SHP77 (cell line): ENCODE data around the gene MOCS2.
"Not testable (repeated sequence)": the region's sequence is repeated elsewhere in the genome, so short reads cannot be mapped to it uniquely, and the experiment has no call there.

ENCODE experiments used
- DNase-seq, 2 experiments: peaks; one replicate each; lab custom pipeline; 2025; lab: John Stamatoyannopoulos, UW

MOCS2 gene, protein sequence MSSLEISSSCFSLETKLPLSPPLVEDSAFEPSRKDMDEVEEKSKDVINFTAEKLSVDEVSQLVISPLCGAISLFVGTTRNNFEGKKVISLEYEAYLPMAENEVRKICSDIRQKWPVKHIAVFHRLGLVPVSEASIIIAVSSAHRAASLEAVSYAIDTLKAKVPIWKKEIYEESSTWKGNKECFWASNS

GRCh38 chr5:53109443-53110127, at the start of gene MOCS2:
Gene MOCS2, minus strand, starts transcription at chr5:53109757. Its CDS starts 2,583 bp downstream, at chr5:53107174.
- peak; percentile 79 to 82 for DNase-seq

DNA sequence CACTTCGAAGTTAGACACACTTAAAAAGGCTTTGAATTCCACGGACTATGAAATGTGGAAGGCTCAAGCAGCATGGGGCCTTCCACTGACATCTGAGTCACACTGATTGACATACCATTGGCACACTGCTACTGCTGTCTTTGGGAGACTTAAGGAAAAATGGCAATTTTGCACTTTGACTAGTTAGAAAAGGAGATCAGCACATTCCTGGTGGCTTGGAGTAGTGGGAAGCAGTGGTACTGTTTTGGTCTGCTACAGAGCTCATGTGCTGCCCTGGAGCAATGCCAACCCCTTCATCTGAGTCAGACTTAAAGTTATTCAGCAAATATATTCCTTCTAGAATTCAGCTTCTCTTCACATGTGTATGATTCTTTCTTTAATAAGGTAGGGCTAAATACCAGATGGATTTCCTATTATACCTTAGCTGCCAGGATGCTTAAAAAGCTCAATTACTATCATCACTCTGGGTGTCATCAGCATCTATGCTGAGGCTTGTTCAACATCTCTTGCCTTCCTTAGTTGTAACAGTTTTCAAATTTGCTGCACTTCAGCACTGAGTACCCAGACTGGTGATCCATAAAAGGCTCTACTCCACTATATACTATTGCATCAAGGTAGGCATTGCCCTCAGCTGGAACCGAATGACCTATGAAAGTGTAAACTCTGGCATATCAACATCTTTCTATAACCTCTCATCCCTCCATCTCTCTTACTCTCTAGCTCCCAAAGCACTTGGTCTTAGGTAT, 42.3 kb upstream of the MOCS2 start:
- no peak for DNase-seq

DNA sequence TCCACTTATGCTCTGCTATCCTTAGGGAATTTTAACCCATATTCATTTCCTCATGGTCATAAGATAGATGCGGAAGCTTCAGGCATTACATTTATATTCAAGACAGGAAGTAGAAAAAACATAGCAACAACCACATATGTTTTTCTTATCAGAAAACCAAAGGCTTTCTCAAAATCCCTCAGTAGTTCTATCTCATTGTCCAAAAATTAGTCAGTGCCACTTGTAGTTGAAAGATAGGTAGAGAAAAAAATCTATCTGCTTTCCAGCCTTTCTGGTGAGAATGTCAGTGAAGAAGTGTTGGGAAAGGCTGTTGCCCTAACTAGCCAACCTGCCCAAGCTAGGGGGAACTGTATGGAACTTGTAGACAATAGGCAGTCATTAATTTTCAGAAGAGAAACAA, 23.5 kb upstream of the MOCS2 start:
- DNase-seq: no peak

DNA sequence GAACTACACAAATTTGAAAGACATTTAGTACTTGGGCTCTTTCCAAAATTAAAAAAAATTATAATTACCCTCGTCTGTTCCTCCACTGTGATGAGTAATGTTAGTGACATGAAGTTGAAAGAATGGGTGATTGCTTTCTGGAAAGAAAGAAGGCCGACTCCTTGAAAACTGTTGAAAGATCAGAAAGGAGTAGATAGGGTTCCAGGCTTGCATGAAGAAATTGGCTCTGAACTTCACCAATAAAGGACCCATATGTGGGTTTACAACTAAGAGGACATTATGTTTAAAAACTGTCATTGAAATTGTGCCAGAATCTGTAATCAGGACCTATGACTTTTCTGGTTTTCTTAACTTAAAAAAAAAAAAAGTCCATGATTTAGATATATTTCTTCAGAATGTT, 20.7 kb upstream of the MOCS2 start:
- DNase-seq: no peak

DNA sequence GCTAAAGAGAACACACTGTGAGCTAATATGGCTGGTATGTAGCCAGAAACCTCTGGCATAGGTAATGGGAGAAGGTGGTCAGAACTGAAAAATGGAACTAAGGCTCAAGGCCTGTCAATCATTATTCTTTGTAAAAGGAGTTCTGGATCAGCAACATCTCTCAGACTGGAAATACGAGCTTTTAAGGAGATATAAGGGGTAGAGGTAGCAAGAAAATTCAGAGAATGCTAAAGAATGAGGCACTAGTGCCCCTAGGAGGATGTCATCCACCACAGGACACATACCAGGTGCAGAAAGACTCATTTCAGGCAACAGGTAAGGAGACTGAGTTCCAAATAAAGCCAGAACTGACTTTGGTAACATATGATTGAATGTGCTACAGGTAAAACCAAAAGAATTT, 18.9 kb upstream of the MOCS2 start:
- no peak for DNase-seq

GRCh38 chr5:53127107-53127506, 17.6 kb upstream of the MOCS2 start:
- DNase-seq: no peak

DNA sequence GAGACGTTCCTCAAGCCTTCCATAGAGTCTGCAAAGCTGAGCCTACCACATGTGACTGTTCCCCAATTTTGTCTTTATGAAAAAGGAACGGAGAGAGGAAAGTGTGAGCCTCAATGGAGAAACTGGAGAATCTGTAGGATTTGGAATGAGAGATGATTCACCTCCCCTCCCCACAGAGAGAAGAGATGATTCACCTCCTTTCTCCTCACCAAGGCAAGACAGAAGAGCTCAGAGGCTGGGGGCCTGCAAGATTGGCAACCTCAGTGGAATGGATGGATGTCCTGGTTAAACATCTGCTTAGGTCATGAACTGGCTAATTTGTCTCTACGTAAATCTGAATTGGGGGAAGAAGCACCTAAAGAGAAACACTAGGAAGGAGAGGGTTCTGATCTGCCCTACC, 17.0 kb upstream of the MOCS2 start:
- DNase-seq: no peak

DNA sequence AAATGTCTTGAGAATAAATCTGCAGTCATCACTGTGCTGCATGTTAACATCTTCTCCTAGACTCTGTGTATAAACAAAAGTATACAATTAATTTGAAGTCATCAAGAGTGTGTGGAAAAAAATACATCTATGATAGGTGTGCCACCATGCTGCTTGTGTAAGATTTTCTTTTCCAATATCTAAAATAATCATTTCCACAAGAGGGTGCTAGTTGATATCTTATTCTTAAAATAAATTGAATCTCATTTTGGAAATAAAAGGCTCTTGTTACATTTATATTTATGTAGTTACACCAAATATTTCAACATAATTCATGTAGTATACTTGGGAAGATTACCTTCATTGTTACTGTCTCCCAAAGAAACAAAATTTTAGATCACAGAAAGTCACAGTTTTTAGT, 14.1 kb upstream of the MOCS2 start:
- no peak for DNase-seq

GRCh38 chr5:53120165-53120564, 10.6 kb upstream of the MOCS2 start:
- DNase-seq: no peak

DNA sequence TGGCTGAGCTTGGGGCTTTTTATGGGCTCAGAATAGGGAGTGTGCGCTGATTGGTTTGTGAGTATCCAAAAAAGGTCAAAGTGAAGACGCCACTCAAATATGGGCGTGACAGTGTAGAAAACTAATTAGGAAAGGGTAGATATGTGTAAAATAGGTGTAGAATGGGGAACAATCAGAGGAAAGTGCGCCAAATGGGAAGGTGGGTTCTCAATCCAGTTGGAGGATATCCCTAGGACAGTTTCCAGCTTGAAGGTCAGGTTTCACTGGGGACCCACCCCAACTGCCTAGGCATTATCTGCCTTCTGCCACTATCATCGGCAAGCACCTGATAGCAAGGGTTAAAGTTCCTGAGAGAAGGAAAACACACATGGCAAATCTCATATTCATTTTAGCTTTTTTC, 9.3 kb upstream of the MOCS2 start:
- DNase-seq: no peak

DNA sequence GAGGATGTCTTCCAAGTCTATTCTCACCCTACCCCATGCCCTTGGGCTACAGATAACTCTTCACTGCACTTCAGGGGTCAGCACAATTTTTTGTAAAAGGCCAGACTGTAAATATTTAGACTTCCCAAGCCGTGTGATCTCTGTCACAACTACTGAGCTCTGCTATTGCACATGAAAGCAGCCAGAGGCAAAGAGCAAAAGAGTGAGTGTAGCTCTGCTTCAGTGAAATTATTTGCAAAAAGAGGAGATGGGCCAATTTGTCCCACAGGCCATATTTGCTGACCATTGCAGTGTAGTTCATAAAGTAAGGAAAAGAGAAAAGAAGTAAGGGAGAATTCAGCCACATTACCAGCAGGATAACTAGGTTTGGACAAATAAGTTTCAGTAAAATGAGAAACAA, 7.0 kb upstream of the MOCS2 start:
- no peak for DNase-seq

- DNase-seq: no peak
Observed at GRCh38 chr5:53114988-53115387, 5.4 kb upstream of the MOCS2 start.

GRCh38 chr5:53113947-53114346, 4.4 kb upstream of the MOCS2 start:
- no peak for DNase-seq

DNA sequence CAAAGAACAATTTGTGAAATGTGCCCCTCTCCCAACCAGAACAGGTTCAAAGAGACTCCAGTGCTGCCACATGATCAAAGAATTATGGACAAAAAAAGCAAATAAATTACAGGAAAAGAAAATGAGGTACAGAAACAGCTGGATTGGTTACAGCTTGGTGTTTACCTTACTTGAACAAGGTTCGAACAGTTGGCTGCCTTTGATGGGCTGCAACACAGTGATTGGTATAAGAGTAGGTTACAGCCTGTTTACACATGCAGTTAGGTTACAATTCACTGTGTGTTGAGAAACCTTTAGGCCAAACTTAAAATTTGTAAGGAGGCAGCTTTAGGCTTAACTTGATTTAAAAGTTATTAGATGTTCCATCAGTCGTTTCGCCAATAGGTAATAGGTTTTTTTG, 3.4 kb upstream of the MOCS2 start:
- no peak for DNase-seq

- DNase-seq: not testable (repeated sequence)
Observed at GRCh38 chr5:53112307-53112706, 2.8 kb upstream of the MOCS2 start.

- DNase-seq: no peak
Observed at GRCh38 chr5:53111139-53111538, 1.6 kb upstream of the MOCS2 start.

DNA sequence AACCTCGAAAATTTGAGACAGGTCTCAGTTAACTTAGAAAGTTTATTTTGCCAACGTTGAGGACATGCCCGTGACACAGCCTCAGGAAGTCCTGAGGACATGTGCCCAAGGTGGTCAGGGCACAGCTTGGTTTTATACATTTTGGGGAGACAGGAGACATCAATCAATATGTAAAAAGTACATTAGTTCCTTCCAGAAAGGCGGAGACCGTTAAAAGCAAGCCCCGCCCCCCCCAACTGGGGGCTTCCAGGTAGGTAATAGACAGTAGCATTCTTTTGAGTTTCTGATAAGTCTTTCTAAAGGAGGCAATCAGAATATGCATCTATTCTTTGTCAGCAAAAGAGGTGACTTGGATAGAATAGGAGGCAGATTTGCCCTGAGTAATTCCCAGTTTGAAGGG, 599 bp upstream of the MOCS2 start:
- no peak for DNase-seq

DNA sequence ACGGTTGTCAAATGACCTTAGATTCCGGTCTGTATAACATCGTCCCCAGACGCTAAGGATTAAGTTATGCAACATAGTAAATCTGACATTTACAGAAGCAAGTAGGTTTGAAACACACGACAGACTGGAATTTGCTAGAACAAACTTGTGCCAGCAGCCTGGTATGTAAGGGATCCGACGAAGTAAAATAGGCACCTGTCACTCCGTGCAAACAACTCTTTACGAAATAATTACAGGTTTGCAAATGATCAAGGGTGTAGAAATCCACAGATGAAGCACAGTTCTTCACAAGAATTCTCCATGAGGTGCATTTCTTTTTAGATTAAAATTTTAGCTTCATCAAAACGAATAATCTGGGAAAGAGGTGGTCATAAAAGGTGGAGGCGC, 508 bp downstream of the MOCS2 start:
- DNase-seq: no peak

GRCh38 chr5:53105611-53106300, 3.8 kb downstream of the MOCS2 start:
- DNase-seq: no peak

DNA sequence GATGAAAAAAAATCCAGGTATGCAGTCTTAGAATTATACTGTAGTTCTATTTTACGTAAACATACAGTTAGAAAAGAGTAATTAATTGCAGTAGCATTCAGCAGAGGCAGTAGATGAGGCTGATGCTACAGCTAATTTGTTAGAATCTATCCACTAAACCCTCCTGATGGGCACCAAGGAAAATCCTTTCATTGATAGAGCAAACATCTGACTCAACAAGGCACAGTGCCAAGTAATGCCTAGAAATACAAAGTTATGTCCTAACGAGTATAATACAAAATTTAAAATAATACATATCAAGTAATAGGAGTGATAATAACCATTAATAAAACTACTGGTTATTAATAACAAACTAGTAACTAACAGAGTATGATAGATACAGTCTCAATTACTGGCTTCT, 9.0 kb downstream of the MOCS2 start:
- DNase-seq: no peak

DNA sequence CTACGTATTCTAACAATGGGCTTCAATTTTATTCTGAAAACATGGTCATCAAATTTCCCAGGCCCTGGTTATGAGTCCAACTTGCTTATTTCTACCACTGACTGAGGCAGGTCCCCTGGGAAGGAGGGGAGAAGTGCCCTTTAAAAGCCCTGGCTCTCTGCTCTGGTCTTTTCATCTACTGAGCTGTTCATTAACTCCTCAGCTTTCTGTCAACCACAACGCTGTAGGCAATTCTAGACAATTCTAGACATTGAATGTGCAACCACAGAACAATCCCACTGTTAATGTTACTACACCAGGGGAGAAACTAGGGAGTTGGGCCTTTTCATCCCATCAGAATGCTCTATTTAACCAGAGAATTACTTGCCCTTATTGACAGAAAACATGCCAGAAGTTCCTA, 10.0 kb downstream of the MOCS2 start:
- DNase-seq: no peak

DNA sequence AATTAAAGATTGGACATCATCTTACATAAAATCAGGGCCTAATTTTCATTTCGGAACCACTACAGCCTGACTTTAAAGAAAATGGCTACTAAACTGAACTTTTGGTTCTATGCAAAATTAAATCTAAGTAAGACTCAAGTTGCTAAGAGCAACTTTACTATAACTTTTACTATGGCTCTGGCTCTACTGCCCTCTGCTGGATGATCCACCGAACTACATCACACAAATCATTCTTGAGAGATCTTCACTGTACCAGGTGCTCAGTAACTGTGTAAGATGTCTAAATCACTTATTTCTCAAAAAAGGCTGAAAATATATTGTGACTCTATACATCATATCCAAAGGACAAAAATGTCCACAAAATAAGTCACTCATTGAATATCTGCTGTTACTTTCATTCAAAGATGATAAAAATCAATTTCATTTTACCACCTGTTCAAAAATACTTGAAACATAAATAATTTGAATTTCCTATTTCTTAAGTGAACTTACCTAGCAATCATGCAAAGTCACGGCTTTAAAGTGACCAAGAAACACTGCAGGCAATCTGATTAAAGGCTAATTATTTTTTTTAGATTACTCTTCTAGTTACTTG, 13.5 kb downstream of the MOCS2 start:
- peak in 1 of 2 experiments; percentile 36 for DNase-seq
